Osteocyte (in vitro differentiated cells): Measurements from ENCODE around the gene IDH3G. TPM values are rescaled to one million over a fixed set of nuclear protein-coding genes. Genes with fewer than 3 reads are reported as not detected.

Source experiments
- DNase-seq: peaks from one replicate; pipeline ENCODE4 v3.0.0; 2021; ENCODE audit warnings: mixed read lengths; ENCODE audit not compliant: unreplicated experiment; ENCODE audit errors: extremely low spot score
- H3K27ac Mint-ChIP-seq: one replicate; pipeline ENCODE4 v1.8.0; 2021; ENCODE audit warnings: mild to moderate bottlenecking, mixed read lengths; ENCODE audit not compliant: unreplicated experiment
- H3K27me3 Mint-ChIP-seq: one replicate; pipeline ENCODE4 v1.8.0; 2021; ENCODE audit warnings: mixed read lengths; ENCODE audit not compliant: unreplicated experiment
- H3K36me3 Mint-ChIP-seq: one replicate; pipeline ENCODE4 v1.8.0; 2021; ENCODE audit warnings: mixed read lengths; ENCODE audit not compliant: unreplicated experiment
- H3K4me1 Mint-ChIP-seq: one replicate; pipeline ENCODE4 v1.8.0; 2021; ENCODE audit warnings: mixed read lengths; ENCODE audit not compliant: unreplicated experiment
- H3K4me3 Mint-ChIP-seq: one replicate; pipeline ENCODE4 v1.8.0; 2021; ENCODE audit warnings: mild to moderate bottlenecking, moderate library complexity, mixed read lengths; ENCODE audit not compliant: unreplicated experiment
- H3K9me3 Mint-ChIP-seq: one replicate; pipeline ENCODE4 v1.8.0; 2021; ENCODE audit warnings: mixed read lengths; ENCODE audit not compliant: unreplicated experiment
- CTCF ChIP-seq: fragments of 200-600 bp; sonication (generic); IDR thresholded peaks from 2 replicates; pipeline ENCODE4 v1.5.0; 2021; ENCODE audit warnings: antibody characterized with exemption, mild to moderate bottlenecking, moderate library complexity
- total RNA-seq: library from RNA; stranded (reverse); gene quantifications from 2 replicates; pipeline ENCODE4 v1.2.1, GENCODE V29; 2021

The IDH3G gene
- total RNA-seq, 1 donor from 2014 or later, result 63.5 TPM

- Mint-ChIP-seq H3K4me3 (no peak overlapping the region), H3K4me1 (peaks cover 12% of the 10 kb centered on the region)
Measured at GRCh38 chrX:153791104-153791852, 2.9 kb downstream of the IDH3G start.

GRCh38 chrX:153789654-153790053 is 4.5 kb downstream of the IDH3G start:
- Mint-ChIP-seq H3K4me1 (peaks cover 5% of the 10 kb centered on the region), H3K4me3 (no peak overlapping the region), H3K27me3 (no peaks in the 10 kb centered on the region), H3K9me3 (no peaks in the 10 kb centered on the region), H3K36me3 (peaks cover 6% of the 10 kb centered on the region), H3K27ac (no peak overlapping the region)
- DNase-seq, result no peak
- TF ChIP-seq CTCF, result no peak

More at GRCh38 chrX:153791104-153791852, 2.9 kb downstream of the IDH3G start:
- no peak for DNase-seq
- Mint-ChIP-seq H3K9me3 (no peaks in the 10 kb centered on the region), H3K27ac (no peak overlapping the region), H3K36me3 (peaks cover 6% of the 10 kb centered on the region), H3K27me3 (no peaks in the 10 kb centered on the region)
- no peak for TF ChIP-seq CTCF

- H3K36me3 Mint-ChIP-seq, result peaks cover 6% of the 10 kb centered on the region
- no peak overlapping the region for H3K4me3 Mint-ChIP-seq
- no peak for TF ChIP-seq CTCF
- H3K4me1 Mint-ChIP-seq, result no peaks in the 10 kb centered on the region
- no peak for DNase-seq
- no peak overlapping the region for H3K27ac Mint-ChIP-seq
- H3K27me3 Mint-ChIP-seq, result no peaks in the 10 kb centered on the region
- no peaks in the 10 kb centered on the region for H3K9me3 Mint-ChIP-seq
Measured at GRCh38 chrX:153786669-153787068, 7.5 kb downstream of the IDH3G start.

GRCh38 chrX:153784325-153784967 is 9.7 kb downstream of the IDH3G start:
- Mint-ChIP-seq H3K36me3 (peaks cover 2% of the 10 kb centered on the region), H3K27ac (no peak overlapping the region), H3K4me3 (no peak overlapping the region), H3K9me3 (no peaks in the 10 kb centered on the region), H3K4me1 (peaks cover 4% of the 10 kb centered on the region), H3K27me3 (no peaks in the 10 kb centered on the region)
- TF ChIP-seq CTCF, result no peak
- no peak for DNase-seq

GRCh38 chrX:153783378-153784013 is 10.7 kb downstream of the IDH3G start:
- no peak for TF ChIP-seq CTCF
- no peaks in the 10 kb centered on the region for H3K9me3 Mint-ChIP-seq
- DNase-seq, result no peak
- H3K36me3 Mint-ChIP-seq, result peaks cover 2% of the 10 kb centered on the region
- H3K4me3 Mint-ChIP-seq, result no peak overlapping the region
- peaks cover 4% of the 10 kb centered on the region for H3K4me1 Mint-ChIP-seq
- H3K27me3 Mint-ChIP-seq, result no peaks in the 10 kb centered on the region
- no peak overlapping the region for H3K27ac Mint-ChIP-seq
